Measurements from ENCODE around the gene KL. TPM values are rescaled to one million over a fixed set of nuclear protein-coding genes. Genes with fewer than 3 reads are reported as not detected.

KL gene
- total RNA-seq, 1 experiment from 2014 or later: 0.52 TPM

DNA sequence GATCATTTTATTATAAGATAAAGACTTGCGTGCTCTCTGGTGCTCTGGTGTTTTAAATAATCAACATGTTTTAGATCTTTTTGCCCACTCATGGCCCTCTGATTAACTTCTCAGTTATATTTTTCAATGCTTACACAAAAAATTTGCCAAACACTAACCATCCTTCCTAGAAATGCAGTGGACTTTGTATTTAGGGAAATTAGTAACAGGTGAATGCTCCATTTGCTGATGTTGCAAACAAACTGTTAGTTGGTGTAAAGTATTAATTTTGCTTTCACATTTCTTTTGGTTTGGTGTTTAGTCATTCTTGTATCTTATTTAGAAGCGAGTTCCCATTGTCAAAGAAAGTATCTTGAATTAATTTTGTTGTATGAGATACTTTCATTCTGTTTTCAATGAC, 2.7 kb downstream of the KL start:
- peaks cover 8% of the 10 kb centered on the region for H3K36me3 Mint-ChIP-seq (ENCODE audit: insufficient read depth, unreplicated experiment)
- H3K4me1 Mint-ChIP-seq (ENCODE audit: low read depth, unreplicated experiment): peaks cover 8% of the 10 kb centered on the region
- H3K27ac Mint-ChIP-seq (ENCODE audit: unreplicated experiment): no peak overlapping the region
- H3K9me3 Mint-ChIP-seq (ENCODE audit: low read depth, unreplicated experiment): peaks cover 3% of the 10 kb centered on the region
- no TSS peak for BruUV-seq (replicated peaks)
- no peak overlapping the region for H3K4me3 Mint-ChIP-seq (ENCODE audit: low read depth, unreplicated experiment)
- H3K27me3 Mint-ChIP-seq (ENCODE audit: unreplicated experiment): peaks cover 43% of the 10 kb centered on the region
- intact Hi-C loops (cut with micrococcal nuclease; ENCODE audit: unreplicated experiment): no loop called here
- DNase-seq: no peak
- CTCF ChIA-PET: no interaction called here
- TF ChIP-seq, protein P1, sequence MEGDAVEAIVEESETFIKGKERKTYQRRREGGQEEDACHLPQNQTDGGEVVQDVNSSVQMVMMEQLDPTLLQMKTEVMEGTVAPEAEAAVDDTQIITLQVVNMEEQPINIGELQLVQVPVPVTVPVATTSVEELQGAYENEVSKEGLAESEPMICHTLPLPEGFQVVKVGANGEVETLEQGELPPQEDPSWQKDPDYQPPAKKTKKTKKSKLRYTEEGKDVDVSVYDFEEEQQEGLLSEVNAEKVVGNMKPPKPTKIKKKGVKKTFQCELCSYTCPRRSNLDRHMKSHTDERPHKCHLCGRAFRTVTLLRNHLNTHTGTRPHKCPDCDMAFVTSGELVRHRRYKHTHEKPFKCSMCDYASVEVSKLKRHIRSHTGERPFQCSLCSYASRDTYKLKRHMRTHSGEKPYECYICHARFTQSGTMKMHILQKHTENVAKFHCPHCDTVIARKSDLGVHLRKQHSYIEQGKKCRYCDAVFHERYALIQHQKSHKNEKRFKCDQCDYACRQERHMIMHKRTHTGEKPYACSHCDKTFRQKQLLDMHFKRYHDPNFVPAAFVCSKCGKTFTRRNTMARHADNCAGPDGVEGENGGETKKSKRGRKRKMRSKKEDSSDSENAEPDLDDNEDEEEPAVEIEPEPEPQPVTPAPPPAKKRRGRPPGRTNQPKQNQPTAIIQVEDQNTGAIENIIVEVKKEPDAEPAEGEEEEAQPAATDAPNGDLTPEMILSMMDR (IDR thresholded peaks at IDR 0.05; ENCODE audit: unreplicated experiment): no peak

DNA sequence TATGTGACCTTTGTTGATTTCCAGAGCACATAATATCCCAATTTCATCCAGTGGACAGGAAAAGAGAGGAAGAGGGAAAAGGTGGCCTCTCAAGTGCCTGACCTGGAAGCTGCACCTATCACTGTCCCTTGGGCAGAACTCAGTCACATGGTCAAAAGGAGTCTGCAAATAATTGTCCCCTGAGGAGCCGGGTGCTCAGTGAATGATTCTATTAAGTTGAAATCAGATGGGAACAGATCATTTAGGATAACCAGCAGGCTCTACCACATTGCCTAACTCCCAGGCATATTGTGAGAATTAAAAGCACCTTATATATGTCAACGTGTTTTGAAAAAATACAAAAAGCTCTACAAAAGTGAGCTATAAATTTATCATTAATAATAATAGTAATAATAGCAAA, 6.8 kb downstream of the KL start:
- CTCF ChIA-PET: no interaction called here
- no peaks in the 10 kb centered on the region for H3K36me3 Mint-ChIP-seq (ENCODE audit: insufficient read depth, unreplicated experiment)
- H3K4me1 Mint-ChIP-seq (ENCODE audit: low read depth, unreplicated experiment): no peaks in the 10 kb centered on the region
- H3K27ac Mint-ChIP-seq (ENCODE audit: unreplicated experiment): no peak overlapping the region
- H3K9me3 Mint-ChIP-seq (ENCODE audit: low read depth, unreplicated experiment): peaks cover 3% of the 10 kb centered on the region
- TF ChIP-seq, protein P1 (IDR thresholded peaks at IDR 0.05; ENCODE audit: unreplicated experiment): no peak
- H3K27me3 Mint-ChIP-seq (ENCODE audit: unreplicated experiment): peaks cover 66% of the 10 kb centered on the region
- H3K4me3 Mint-ChIP-seq (ENCODE audit: low read depth, unreplicated experiment): no peak overlapping the region
- no peak for DNase-seq
- intact Hi-C loops (cut with micrococcal nuclease; ENCODE audit: unreplicated experiment): no loop called here
- BruUV-seq (replicated peaks): no TSS peak

DNA sequence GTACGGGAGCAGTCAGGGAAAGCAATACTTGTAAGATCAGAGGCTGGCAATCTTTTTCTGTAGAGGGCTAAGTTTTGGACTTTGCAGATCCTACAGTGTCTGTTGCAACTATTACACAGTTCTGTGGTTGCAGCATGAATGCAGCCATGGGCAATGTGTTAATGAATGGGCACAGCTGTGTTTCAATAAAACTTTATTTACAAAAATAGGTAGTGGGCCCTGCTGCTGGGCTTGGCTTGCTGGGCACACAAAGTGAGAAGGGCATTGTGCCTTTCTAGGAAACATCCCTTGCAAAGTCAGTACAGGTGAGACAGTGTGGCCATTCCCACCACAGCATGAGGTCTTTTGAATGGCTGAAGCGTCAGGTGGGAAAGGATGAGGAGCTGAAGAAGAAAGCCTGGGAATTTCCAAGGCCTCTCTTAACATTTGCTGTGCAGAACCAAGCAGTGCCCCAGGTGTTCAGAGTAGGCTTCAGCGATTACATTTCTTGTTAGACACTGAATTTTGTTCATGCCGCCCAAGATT, 9.1 kb downstream of the KL start:
- no TSS peak for BruUV-seq (replicated peaks)
- TF ChIP-seq, protein P1 (IDR thresholded peaks at IDR 0.05; ENCODE audit: unreplicated experiment): no peak
- H3K9me3 Mint-ChIP-seq (ENCODE audit: low read depth, unreplicated experiment): peaks cover 3% of the 10 kb centered on the region
- intact Hi-C loops (cut with micrococcal nuclease; ENCODE audit: unreplicated experiment): no loop called here
- H3K36me3 Mint-ChIP-seq (ENCODE audit: insufficient read depth, unreplicated experiment): no peaks in the 10 kb centered on the region
- no peaks in the 10 kb centered on the region for H3K4me1 Mint-ChIP-seq (ENCODE audit: low read depth, unreplicated experiment)
- no peak overlapping the region for H3K27ac Mint-ChIP-seq (ENCODE audit: unreplicated experiment)
- H3K4me3 Mint-ChIP-seq (ENCODE audit: low read depth, unreplicated experiment): no peak overlapping the region
- H3K27me3 Mint-ChIP-seq (ENCODE audit: unreplicated experiment): peaks cover 54% of the 10 kb centered on the region
- no peak for DNase-seq
- CTCF ChIA-PET: no interaction called here

DNA sequence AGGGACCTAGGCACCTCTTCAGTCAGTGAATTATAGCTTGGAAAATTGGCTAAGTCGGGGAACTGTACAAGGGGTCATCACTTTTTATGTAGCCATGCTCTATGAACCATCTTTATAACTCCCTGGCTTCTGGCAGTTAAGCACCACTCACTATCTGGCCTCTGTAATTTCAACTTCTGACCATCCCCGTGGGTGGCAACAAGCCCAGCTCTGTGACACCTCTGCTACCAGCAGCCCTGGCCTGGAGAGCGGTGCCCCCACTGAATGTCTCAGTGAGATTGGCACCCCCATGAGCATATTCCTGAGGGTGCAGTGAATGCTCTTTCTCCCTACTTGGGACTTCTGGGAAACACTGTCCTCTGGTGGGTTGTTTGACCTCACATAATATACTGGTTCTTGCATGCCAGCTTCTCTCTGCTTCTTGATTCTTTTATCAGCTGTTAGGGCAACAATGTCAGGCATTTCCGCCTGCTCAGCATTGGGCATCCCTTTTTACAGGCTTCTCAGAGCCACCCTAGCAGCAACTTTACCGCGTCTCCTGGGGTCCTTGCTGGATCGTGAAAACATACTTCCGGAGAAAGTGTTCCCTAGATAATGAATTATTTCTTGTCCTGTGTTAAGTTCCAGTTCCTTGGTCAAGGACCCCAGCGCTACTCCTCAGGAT, 10.4 kb downstream of the KL start:
- Mint-ChIP-seq H3K36me3 (ENCODE audit: insufficient read depth, unreplicated experiment) (no peaks in the 10 kb centered on the region), H3K27ac (ENCODE audit: unreplicated experiment) (no peak overlapping the region), H3K4me3 (ENCODE audit: low read depth, unreplicated experiment) (no peak overlapping the region), H3K4me1 (ENCODE audit: low read depth, unreplicated experiment) (no peaks in the 10 kb centered on the region), H3K9me3 (ENCODE audit: low read depth, unreplicated experiment) (no peaks in the 10 kb centered on the region), H3K27me3 (ENCODE audit: unreplicated experiment) (peaks cover 41% of the 10 kb centered on the region)
- TF ChIP-seq, protein P1 (IDR thresholded peaks at IDR 0.05; ENCODE audit: unreplicated experiment): no peak
- CTCF ChIA-PET: no interaction called here
- no peak for DNase-seq
- BruUV-seq (replicated peaks): no TSS peak
- intact Hi-C loops (cut with micrococcal nuclease; ENCODE audit: unreplicated experiment): no loop called here
